GM19240 (cell line): ENCODE data around the gene EML3.
"Not testable (repeated sequence)": the region's sequence is repeated elsewhere in the genome, so short reads cannot be mapped to it uniquely, and the experiment has no call there.

Experiments used
- DNase-seq: peaks from one replicate; pipeline ENCODE4 v3.0.0; 2011; ENCODE audit warnings: low spot score; ENCODE audit not compliant: insufficient read length

Gene EML3

GRCh38 chr11:62599901-62600300 lies 12.7 kb downstream of the EML3 start:
- DNase-seq, result no peak

DNA sequence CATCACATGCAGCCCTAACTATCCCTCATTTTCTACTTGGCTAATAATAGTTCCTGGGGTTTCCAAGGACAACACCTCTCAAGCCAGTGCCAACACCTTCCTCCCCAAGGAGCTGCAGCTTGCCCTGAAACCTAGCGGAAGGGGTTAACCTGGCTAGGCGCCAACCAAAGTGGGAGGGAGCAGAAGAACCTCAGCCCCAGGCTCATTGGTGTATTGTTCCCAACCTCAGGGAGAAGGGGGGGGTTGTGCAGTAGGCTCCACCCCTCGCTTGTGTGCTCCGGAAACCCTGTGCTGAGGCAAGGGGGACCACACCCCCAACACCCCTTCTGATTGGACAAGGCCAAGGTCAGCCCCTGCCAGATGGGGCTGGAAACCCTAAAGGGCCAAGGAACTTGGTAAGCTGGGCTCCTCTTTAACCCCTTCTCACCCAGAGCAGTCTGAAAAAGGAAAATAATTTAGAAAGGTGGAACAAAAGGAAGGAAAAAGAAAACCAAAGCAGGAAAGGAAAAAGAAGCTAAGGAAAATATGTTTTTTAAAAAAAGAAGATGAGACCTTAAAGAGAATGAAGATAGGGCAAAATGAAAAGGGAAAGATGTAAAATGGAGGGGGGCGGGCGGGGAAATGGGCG lies 13.4 kb downstream of the EML3 start:
- DNase-seq, result peak; percentile 97

- DNase-seq, result no peak
These were observed 17.5 kb downstream of the EML3 start for GRCh38 chr11:62595124-62595523.

- DNase-seq, result no peak
These were observed 19.0 kb downstream of the EML3 start for GRCh38 chr11:62593434-62594044.

- no peak for DNase-seq
These were observed 19.6 kb downstream of the EML3 start for GRCh38 chr11:62592989-62593421.

DNA sequence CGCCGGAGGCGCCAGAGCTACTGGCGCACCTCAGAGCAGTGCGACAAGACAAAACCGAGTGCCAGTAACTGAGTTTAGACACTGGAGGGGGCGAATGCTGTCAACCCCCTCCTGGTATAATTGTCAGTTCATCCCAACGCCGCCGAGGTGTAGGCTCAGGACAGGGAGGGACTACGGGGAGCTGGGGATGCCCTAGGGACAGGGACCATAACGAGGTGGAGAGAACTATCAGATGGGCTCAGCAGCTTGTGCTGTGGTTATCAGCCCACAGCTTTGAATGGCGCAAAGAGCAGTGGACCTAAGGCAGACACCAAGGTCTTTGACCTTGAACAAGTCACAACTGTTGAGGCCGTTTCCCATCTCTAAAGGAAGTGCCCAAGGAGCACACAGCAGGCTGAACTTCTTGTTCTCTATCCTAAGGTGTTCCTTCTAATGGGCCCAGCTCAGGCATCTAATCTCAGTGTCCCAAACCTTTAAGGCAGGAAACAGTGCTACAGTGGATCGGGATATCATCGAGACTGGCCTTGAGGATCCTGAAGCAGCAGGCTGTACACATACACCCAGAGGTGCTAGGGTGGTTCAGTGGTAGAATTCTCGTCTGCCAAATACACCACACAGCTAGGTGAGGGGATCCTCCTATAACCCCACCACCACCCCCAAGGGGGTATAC lies 20.3 kb downstream of the EML3 start:
- DNase-seq, result no peak

DNA sequence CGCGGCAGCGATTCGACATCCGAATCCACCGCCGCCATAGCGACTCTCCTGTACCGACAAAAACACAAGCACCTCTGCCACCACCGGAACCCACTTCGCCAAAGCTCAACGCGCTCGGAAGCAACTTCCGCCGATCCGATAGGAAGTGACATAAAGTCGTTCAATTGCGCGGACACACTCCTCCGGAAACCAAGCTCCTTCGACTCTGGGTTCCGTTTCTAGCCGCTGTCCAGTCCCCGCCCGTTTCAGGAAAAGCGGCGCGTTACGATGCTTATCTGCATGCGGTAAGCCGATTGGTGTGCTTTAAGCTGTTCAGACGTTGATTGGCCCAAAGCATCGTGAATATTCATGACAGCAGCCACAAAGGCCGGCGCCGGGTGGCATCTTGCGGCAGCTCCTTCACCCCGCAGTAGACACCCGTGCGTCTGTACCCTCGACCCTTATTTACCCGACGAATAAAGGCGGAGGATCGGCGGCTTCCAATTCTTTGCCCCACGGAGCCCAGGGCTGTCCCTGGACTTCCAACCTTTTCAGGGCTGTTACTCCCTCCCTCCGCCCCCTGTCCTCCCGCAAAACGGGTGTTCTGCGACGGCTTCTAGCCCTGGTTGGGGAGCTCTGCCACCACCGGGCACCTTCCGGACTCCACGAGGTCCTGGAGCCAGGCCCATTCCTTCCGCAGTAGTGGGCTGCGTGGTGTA lies 21.0 kb downstream of the EML3 start, which contains the start of gene TUT1:
TUT1 (minus strand) TSS at position 76 of the 698 bp plus-strand sequence; CDS start at position 38, 38 bp downstream.
- DNase-seq, result peak; percentile 82

DNA sequence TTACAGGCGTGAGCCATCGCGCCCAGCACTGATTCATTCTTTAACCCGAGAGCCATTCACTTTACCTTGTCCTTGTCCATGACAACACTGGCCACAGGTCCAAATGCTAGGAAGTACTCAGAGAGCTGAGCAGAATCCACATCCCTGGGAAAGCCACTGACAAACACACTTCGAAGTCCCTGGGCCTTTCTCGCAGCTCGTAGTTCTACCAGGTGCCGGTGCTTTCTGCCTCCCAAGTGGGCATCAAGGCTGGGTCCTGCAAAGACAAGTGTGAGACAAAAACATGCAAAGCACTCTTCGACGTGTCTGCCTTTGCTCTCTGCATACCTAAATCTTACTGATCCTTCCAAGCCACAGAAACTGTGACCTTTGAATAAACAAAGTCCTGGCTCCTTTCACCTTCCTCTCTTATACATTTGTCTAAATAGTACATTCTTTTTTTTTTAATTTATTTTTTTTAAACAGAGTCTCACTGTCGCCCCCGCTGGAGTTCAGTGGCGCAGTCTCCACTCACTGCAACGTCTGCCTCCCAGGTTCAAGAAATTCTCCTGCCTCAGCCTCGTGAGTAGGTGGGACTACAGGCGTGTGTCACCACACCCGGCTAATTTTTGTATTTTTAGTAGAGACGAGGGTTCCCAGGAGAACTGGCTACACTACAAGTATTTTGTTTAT lies 23.5 kb downstream of the EML3 start:
- no peak for DNase-seq

DNA sequence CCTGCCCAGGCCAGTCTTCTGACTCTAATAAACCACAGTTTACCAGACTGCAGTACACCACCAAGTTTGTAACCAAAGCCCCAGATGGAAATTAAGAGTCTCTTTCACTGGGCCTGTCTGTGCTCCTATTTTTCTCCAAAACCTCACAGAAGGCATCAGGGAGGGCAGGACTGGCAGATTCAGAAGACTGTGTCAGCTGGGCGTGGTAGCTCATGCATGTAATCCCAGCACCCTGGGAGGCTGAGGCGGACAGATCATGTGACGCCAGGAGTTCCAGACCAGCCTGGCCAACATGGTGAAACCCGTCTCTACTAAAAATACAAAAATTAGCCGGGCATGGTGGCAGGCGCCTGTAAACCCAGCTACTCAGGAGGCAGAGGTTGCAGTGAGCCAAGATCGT lies 27.2 kb downstream of the EML3 start:
- DNase-seq, result not testable (repeated sequence)

- DNase-seq, result not testable (repeated sequence)
These were observed 30.8 kb downstream of the EML3 start for GRCh38 chr11:62581735-62582134.

DNA sequence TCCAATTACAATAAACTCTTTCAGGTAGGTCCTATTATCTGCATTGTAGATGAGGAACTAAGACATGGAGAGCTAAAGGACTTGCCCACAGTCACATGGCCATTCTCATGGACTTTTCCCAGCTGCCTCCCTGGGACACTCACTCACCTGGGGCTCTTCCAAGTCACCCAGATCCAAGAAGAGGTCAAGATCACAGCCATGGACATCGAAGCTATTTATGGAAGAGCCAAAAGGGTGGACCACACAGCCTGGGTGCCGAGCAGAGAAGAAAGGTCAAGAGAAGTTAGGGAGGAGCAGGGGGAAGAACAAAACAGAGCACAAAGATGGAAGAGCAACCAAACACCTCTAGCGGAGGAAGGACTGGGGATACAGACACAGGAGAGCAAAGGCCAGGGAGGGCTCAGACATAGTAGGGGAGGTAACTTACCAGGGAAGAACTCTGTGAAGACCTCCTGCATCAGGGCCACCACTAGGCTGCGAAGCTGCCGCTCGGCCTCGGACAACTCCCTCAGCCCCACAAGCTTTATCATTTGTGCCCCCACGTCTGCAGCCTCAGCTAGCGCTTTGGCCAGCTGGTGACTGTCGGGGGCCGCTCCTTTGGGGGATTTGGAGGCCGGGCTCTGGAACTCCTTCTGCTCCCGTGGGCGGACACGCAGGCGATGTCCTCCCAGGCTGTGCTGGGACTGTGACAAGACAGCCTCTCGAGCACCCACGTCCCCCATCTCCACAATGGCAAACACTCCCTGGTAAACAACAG lies 31.4 kb downstream of the EML3 start:
- DNase-seq, result no peak

DNA sequence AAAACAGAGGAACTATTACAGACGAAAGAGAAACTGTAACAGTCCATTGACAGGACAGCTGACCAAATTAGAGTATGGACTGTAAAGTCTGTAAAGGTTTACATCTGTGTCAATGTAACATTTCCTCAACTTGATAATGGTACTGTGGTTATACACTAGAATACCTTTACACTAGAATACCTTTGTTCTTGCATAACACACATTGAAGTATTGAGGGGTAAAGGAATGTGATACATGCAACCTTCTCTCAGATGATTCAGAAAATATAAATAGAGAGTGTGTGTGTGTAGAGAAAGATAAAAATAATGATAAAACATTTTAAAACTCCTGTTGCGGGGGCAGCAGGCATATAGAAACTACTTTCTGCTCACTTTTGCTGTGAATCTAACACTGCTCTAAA lies 33.3 kb downstream of the EML3 start:
- DNase-seq, result no peak

DNA sequence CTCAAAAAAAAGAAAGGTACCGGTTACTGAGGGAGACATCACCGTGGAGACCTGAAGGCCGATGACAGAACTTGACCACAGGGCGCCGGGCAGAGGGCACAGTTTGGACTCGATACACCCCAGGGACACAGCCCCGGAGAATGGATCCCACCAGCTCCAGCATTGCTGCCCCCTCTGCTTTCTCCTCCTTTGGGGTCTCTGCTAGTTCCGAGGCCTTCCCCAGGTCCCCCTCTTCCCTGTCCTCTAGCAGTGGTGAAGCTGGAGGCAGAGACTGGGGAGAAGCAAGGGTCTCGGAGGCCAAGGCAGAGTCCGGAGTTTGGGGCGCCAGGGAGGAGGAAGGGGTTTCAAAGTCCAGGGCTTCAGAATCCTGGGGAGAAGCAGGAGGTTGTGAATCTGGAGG lies 34.0 kb downstream of the EML3 start:
- no peak for DNase-seq

- DNase-seq, result no peak
These were observed 35.4 kb downstream of the EML3 start for GRCh38 chr11:62577046-62577714.

DNA sequence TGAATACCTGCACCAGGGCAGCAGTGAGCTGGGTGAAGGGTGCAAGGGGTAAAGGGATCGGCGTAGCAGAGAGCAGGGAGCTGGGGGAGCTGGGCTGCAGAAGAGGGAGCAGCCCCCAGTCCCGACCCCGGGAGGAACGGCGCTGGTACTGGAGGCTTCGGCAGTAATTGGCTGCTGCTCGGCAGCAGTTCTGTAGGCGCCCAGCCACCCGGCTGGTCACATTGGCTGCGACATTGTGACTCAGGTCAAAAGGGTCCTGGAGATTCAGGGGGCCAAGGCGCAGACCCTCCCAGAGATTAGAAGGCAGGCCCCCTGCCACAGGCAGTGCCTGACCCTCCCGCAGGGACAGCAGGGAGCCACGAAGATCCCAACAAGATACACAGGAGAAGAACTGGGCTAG lies 36.7 kb downstream of the EML3 start:
- no peak for DNase-seq

- DNase-seq, result no peak
These were observed 37.4 kb downstream of the EML3 start for GRCh38 chr11:62575156-62575555.

- DNase-seq, result no peak
These were observed 38.1 kb downstream of the EML3 start for GRCh38 chr11:62574363-62575071.

GRCh38 chr11:62573592-62574362 lies 38.8 kb downstream of the EML3 start, which contains the start of gene EEF1G:
Gene EEF1G, minus strand, starts transcription at chr11:62573891. Its CDS starts 49 bp downstream, at chr11:62573842.
- peak; percentile 89 for DNase-seq
